Measurements from ENCODE around the gene LRP1B.

Gene LRP1B

GRCh38 chr2:141942006-141942789 is 188.6 kb downstream of the LRP1B start:
- DNase-seq, result no peak

GRCh38 chr2:141941210-141941714 is 189.6 kb downstream of the LRP1B start:
- DNase-seq, result no peak

GRCh38 chr2:141940709-141941108 is 190.1 kb downstream of the LRP1B start:
- DNase-seq, result no peak

- no peak for DNase-seq
Observed at GRCh38 chr2:141933226-141933625, 197.6 kb downstream of the LRP1B start.

GRCh38 chr2:141932261-141932660 is 198.6 kb downstream of the LRP1B start:
- no peak for DNase-seq

- DNase-seq, result no peak
Observed at GRCh38 chr2:141931797-141932196, 199.0 kb downstream of the LRP1B start.

- no peak for DNase-seq
Observed at GRCh38 chr2:141930803-141931202, 200.0 kb downstream of the LRP1B start.

- DNase-seq, result no peak
Observed at GRCh38 chr2:141929331-141930252, 201.2 kb downstream of the LRP1B start.

GRCh38 chr2:141928476-141928875 is 202.3 kb downstream of the LRP1B start:
- no peak for DNase-seq

- no peak for DNase-seq
Observed at GRCh38 chr2:141927536-141927935, 203.3 kb downstream of the LRP1B start.

- DNase-seq, result no peak
Observed at GRCh38 chr2:141925511-141925910, 205.3 kb downstream of the LRP1B start.

- DNase-seq, result no peak
Observed at GRCh38 chr2:141923657-141924056, 207.2 kb downstream of the LRP1B start.

GRCh38 chr2:141911485-141912066 is 219.2 kb downstream of the LRP1B start:
- peak; percentile 3 for DNase-seq

- no peak for DNase-seq
Observed at GRCh38 chr2:141906678-141907077, 224.1 kb downstream of the LRP1B start.

- no peak for DNase-seq
Observed at GRCh38 chr2:141900826-141901225, 230.0 kb downstream of the LRP1B start.

- no peak for DNase-seq
Observed at GRCh38 chr2:141899740-141900139, 231.1 kb downstream of the LRP1B start.

GRCh38 chr2:141889788-141890187 is 241.0 kb downstream of the LRP1B start:
- no peak for DNase-seq

- no peak for DNase-seq
Observed at GRCh38 chr2:141888987-141889555, 241.7 kb downstream of the LRP1B start.

- DNase-seq, result no peak
Observed at GRCh38 chr2:141887363-141887762, 243.5 kb downstream of the LRP1B start.

GRCh38 chr2:141878016-141878415 is 252.8 kb downstream of the LRP1B start:
- DNase-seq, result no peak

- DNase-seq, result no peak
Observed at GRCh38 chr2:141871913-141872634, 258.7 kb downstream of the LRP1B start.

- no peak for DNase-seq
Observed at GRCh38 chr2:141869572-141869971, 261.2 kb downstream of the LRP1B start.

All from inflammatory macrophage treated with lipopolysaccharide for 4 hours (primary cell).